CD4-positive, alpha-beta memory T cell (primary cell): ENCODE results near the gene SLC7A14. TPM values are rescaled to one million over a fixed set of nuclear protein-coding genes. Genes with fewer than 3 reads are reported as not detected.

Experiments used
- CTCF ChIA-PET: fragments of 350-600 bp; sonication (Branson Sonifier 250); formaldehyde crosslinking; loops from one replicate; lab custom pipeline; 2021; ENCODE audit warnings: inconsistent platforms; ENCODE audit not compliant: partially characterized antibody; lab: Charles Lee
- POLR2A ChIA-PET: fragments of 350-600 bp; sonication (Branson Sonifier 250); formaldehyde crosslinking; loops from one replicate; lab custom pipeline; 2021; ENCODE audit not compliant: partially characterized antibody; lab: Charles Lee
- DNase-seq, 5 donors: peaks; one replicate each; pipeline versions ENCODE4 v3.0.0 to v3.0.0-alpha.2; 2020 to 2022; ENCODE audit warnings: mixed read lengths in 1 of 5
- H3K27ac ChIP-seq: one replicate; pipeline ENCODE4 v1.7.0; 2013; ENCODE audit warnings: low read depth, low read length
- H3K27me3 ChIP-seq: 2 replicates; pipeline ENCODE4 v1.7.0; 2013; ENCODE audit warnings: mild to moderate bottlenecking, low read length, moderate library complexity; ENCODE audit not compliant: insufficient read depth
- H3K36me3 ChIP-seq: 2 replicates; pipeline ENCODE4 v1.7.0; 2013; ENCODE audit warnings: mild to moderate bottlenecking, low read length, moderate library complexity; ENCODE audit not compliant: insufficient read depth
- H3K4me1 ChIP-seq: 2 replicates; pipeline ENCODE4 v1.7.0; 2013; ENCODE audit warnings: mild to moderate bottlenecking, low read length, moderate library complexity; ENCODE audit not compliant: insufficient read depth
- H3K4me3 ChIP-seq, 2 donors: one replicate each; pipeline ENCODE4 v1.7.0; 2013; ENCODE audit warnings: low read length in 2 of 2, mild to moderate bottlenecking in 1 of 2
- H3K9me3 ChIP-seq, 2 donors: one replicate each; pipeline ENCODE4 v1.7.0; 2013; ENCODE audit warnings: low read length in 2 of 2, control low read depth in 1 of 2; ENCODE audit not compliant: control insufficient read depth in 1 of 2
- H3K27ac Mint-ChIP-seq, 7 donors: one replicate each; pipeline ENCODE4 v1.8.0; 2020 to 2021; ENCODE audit warnings: mixed read lengths in 7 of 7, mild to moderate bottlenecking in 6 of 7, inconsistent platforms in 3 of 7, moderate library complexity in 3 of 7
- H3K27me3 Mint-ChIP-seq, 2 donors: one replicate each; pipeline ENCODE4 v1.8.0; 2020 to 2021; ENCODE audit warnings: mixed read lengths in 2 of 2
- H3K36me3 Mint-ChIP-seq, 2 donors: one replicate each; pipeline ENCODE4 v1.8.0; 2020 to 2021; ENCODE audit warnings: mixed read lengths in 2 of 2, inconsistent platforms in 1 of 2, mild to moderate bottlenecking in 1 of 2
- H3K4me1 Mint-ChIP-seq, 4 donors: one replicate each; pipeline ENCODE4 v1.8.0; 2020 to 2021; ENCODE audit warnings: mixed read lengths in 4 of 4, mild to moderate bottlenecking in 1 of 4
- H3K4me3 Mint-ChIP-seq, 8 donors: one replicate each; pipeline ENCODE4 v1.8.0; 2020 to 2021; ENCODE audit warnings: mixed read lengths in 8 of 8, mild to moderate bottlenecking in 7 of 8, moderate library complexity in 6 of 8, inconsistent platforms in 3 of 8
- H3K9me3 Mint-ChIP-seq, 8 donors: one replicate each; pipeline ENCODE4 v1.8.0; 2020 to 2021; ENCODE audit warnings: mixed read lengths in 8 of 8, mild to moderate bottlenecking in 5 of 8, inconsistent platforms in 3 of 8, moderate library complexity in 1 of 8
- intact Hi-C: fragments of 100-400 bp; cut with micrococcal nuclease; formaldehyde crosslinking; loops from one replicate; pipeline ENCODE4 v1.15.1; 2023
- polyA plus RNA-seq, 2 donors: library from polyadenylated mRNA; unstranded; fragments of 300-500 nt; fragmentation: Illumina TruSeq; gene quantifications; one replicate each; pipeline ENCODE4 v1.2.3, GENCODE V29; 2021
- total RNA-seq, 2 experiments: library from RNA; stranded (reverse); gene quantifications; one replicate each; pipeline ENCODE4 v1.2.3, GENCODE V29; 2021

SLC7A14 gene
- total and polyA plus RNA-seq, 4 experiments from 2014 or later, result not detected

- no peak for DNase-seq
- intact Hi-C loops, result no loop called here
- H3K9me3 ChIP-seq, result no peaks in the 10 kb centered on the region
- no peaks in the 10 kb centered on the region for H3K36me3 ChIP-seq
- Mint-ChIP-seq H3K27me3 (peaks cover 10 to 14% of the 10 kb centered on the region in 2 donors), H3K4me1 (no peaks in the 10 kb centered on the region), H3K36me3 (no peaks in the 10 kb centered on the region), H3K9me3 (peaks cover 0 to 9% (median 2%) of the 10 kb centered on the region in 8 donors), H3K27ac (no peak overlapping the region), H3K4me3 (no peak overlapping the region)
- no peaks in the 10 kb centered on the region for H3K4me1 ChIP-seq
- H3K27ac ChIP-seq, result no peak overlapping the region
- H3K27me3 ChIP-seq, result no peaks in the 10 kb centered on the region
- ChIA-PET POLR2A (no interaction called here), CTCF (no interaction called here)
- no peak overlapping the region for H3K4me3 ChIP-seq
Observed at GRCh38 chr3:170605490-170605889, 19.6 kb upstream of the SLC7A14 start.

- Histone ChIP-seq H3K27ac (no peak overlapping the region), H3K4me1 (no peaks in the 10 kb centered on the region), H3K27me3 (no peaks in the 10 kb centered on the region), H3K9me3 (no peaks in the 10 kb centered on the region), H3K36me3 (no peaks in the 10 kb centered on the region), H3K4me3 (no peak overlapping the region)
- H3K36me3 Mint-ChIP-seq, result no peaks in the 10 kb centered on the region
- H3K27ac Mint-ChIP-seq, result no peak overlapping the region
- ChIA-PET CTCF (no interaction called here), POLR2A (no interaction called here)
- no peak overlapping the region for H3K4me3 Mint-ChIP-seq
- DNase-seq, result no peak
- intact Hi-C loops, result no loop called here
- no peaks in the 10 kb centered on the region for H3K4me1 Mint-ChIP-seq
- peaks cover 12 to 14% of the 10 kb centered on the region in 2 donors for H3K27me3 Mint-ChIP-seq
- peaks cover 2 to 9% (median 2%) of the 10 kb centered on the region in 8 donors for H3K9me3 Mint-ChIP-seq
Observed at GRCh38 chr3:170603770-170604510, 18.1 kb upstream of the SLC7A14 start.

- CTCF ChIA-PET, result no interaction called here
- H3K36me3 Mint-ChIP-seq, result no peaks in the 10 kb centered on the region
Observed at GRCh38 chr3:170602556-170602955, 16.7 kb upstream of the SLC7A14 start.

GRCh38 chr3:170600005-170600624, 14.2 kb upstream of the SLC7A14 start:
- H3K4me3 Mint-ChIP-seq, result no peak overlapping the region
- H3K9me3 ChIP-seq, result no peaks in the 10 kb centered on the region
- no peaks in the 10 kb centered on the region for H3K36me3 Mint-ChIP-seq
- H3K4me3 ChIP-seq, result no peak overlapping the region
- no peaks in the 10 kb centered on the region for H3K36me3 ChIP-seq
- H3K27me3 ChIP-seq, result no peaks in the 10 kb centered on the region
- H3K9me3 Mint-ChIP-seq, result peaks cover 2 to 12% (median 2%) of the 10 kb centered on the region in 8 donors
- no peak overlapping the region for H3K27ac ChIP-seq
- intact Hi-C loops, result no loop called here
- ChIA-PET POLR2A (no interaction called here), CTCF (no interaction called here)
- no peaks in the 10 kb centered on the region for H3K4me1 Mint-ChIP-seq
- H3K27ac Mint-ChIP-seq, result no peak overlapping the region
- no peaks in the 10 kb centered on the region for H3K4me1 ChIP-seq
- peaks cover 15% of the 10 kb centered on the region in 2 donors for H3K27me3 Mint-ChIP-seq
- DNase-seq, result no peak

More at GRCh38 chr3:170602556-170602955, 16.7 kb upstream of the SLC7A14 start:
- no peak for DNase-seq
- Histone ChIP-seq H3K36me3 (no peaks in the 10 kb centered on the region), H3K27me3 (no peaks in the 10 kb centered on the region), H3K27ac (no peak overlapping the region), H3K9me3 (no peaks in the 10 kb centered on the region), H3K4me3 (no peak overlapping the region), H3K4me1 (no peaks in the 10 kb centered on the region)
- H3K4me3 Mint-ChIP-seq, result no peak overlapping the region
- no peak overlapping the region for H3K27ac Mint-ChIP-seq
- no peaks in the 10 kb centered on the region for H3K4me1 Mint-ChIP-seq
- H3K27me3 Mint-ChIP-seq, result peaks cover 12 to 14% of the 10 kb centered on the region in 2 donors
- intact Hi-C loops, result no loop called here
- POLR2A ChIA-PET, result no interaction called here
- peaks cover 2 to 9% (median 2%) of the 10 kb centered on the region in 8 donors for H3K9me3 Mint-ChIP-seq

GRCh38 chr3:170599091-170599490, 13.2 kb upstream of the SLC7A14 start:
- POLR2A ChIA-PET, result no interaction called here

GRCh38 chr3:170598091-170598502, 12.2 kb upstream of the SLC7A14 start:
- ChIA-PET POLR2A (no interaction called here), CTCF (no interaction called here)
- no peak overlapping the region for H3K4me3 Mint-ChIP-seq
- peaks cover 12 to 14% of the 10 kb centered on the region in 2 donors for H3K27me3 Mint-ChIP-seq
- H3K9me3 ChIP-seq, result no peaks in the 10 kb centered on the region
- H3K9me3 Mint-ChIP-seq, result peaks cover 1 to 12% (median 2%) of the 10 kb centered on the region in 8 donors
- H3K4me1 Mint-ChIP-seq, result no peaks in the 10 kb centered on the region
- H3K4me1 ChIP-seq, result no peaks in the 10 kb centered on the region
- no peak for DNase-seq
- no peak overlapping the region for H3K4me3 ChIP-seq
- H3K27me3 ChIP-seq, result no peaks in the 10 kb centered on the region
- H3K27ac ChIP-seq, result no peak overlapping the region
- intact Hi-C loops, result no loop called here
- H3K36me3 Mint-ChIP-seq, result no peaks in the 10 kb centered on the region
- H3K27ac Mint-ChIP-seq, result no peak overlapping the region
- H3K36me3 ChIP-seq, result no peaks in the 10 kb centered on the region

More at GRCh38 chr3:170599091-170599490, 13.2 kb upstream of the SLC7A14 start:
- Histone ChIP-seq H3K27me3 (no peaks in the 10 kb centered on the region), H3K4me3 (no peak overlapping the region), H3K36me3 (no peaks in the 10 kb centered on the region), H3K27ac (no peak overlapping the region), H3K9me3 (no peaks in the 10 kb centered on the region), H3K4me1 (no peaks in the 10 kb centered on the region)
- Mint-ChIP-seq H3K4me1 (no peaks in the 10 kb centered on the region), H3K27me3 (peaks cover 15 to 16% of the 10 kb centered on the region in 2 donors), H3K4me3 (no peak overlapping the region), H3K27ac (no peak overlapping the region), H3K9me3 (peaks cover 1 to 12% (median 2%) of the 10 kb centered on the region in 8 donors), H3K36me3 (no peaks in the 10 kb centered on the region)
- intact Hi-C loops, result no loop called here
- CTCF ChIA-PET, result no interaction called here
- DNase-seq, result no peak

GRCh38 chr3:170594528-170594927, 8.7 kb upstream of the SLC7A14 start:
- no peak for DNase-seq
- no peak overlapping the region for H3K27ac Mint-ChIP-seq
- H3K36me3 ChIP-seq, result no peaks in the 10 kb centered on the region
- H3K4me3 ChIP-seq, result no peak overlapping the region
- no peaks in the 10 kb centered on the region for H3K36me3 Mint-ChIP-seq
- no peak overlapping the region for H3K27ac ChIP-seq
- CTCF ChIA-PET, result no interaction called here
- POLR2A ChIA-PET, result no interaction called here
- H3K9me3 Mint-ChIP-seq, result peaks cover 0 to 3% (median 0%) of the 10 kb centered on the region in 8 donors
- no peaks in the 10 kb centered on the region for H3K4me1 Mint-ChIP-seq
- H3K4me3 Mint-ChIP-seq, result no peak overlapping the region
- intact Hi-C loops, result no loop called here
- H3K9me3 ChIP-seq, result no peaks in the 10 kb centered on the region
- no peaks in the 10 kb centered on the region for H3K27me3 ChIP-seq
- H3K27me3 Mint-ChIP-seq, result peaks cover 5 to 13% of the 10 kb centered on the region in 2 donors
- H3K4me1 ChIP-seq, result no peaks in the 10 kb centered on the region
